ENCODE data around the gene TRAM1L1. TPM values are rescaled to one million over a fixed set of nuclear protein-coding genes. Genes with fewer than 3 reads are reported as not detected.
A peak's percentile ranks its signal among the peaks of the same experiment; 100 is the strongest.

The TRAM1L1 gene
- total RNA-seq: 5.8 TPM

DNA sequence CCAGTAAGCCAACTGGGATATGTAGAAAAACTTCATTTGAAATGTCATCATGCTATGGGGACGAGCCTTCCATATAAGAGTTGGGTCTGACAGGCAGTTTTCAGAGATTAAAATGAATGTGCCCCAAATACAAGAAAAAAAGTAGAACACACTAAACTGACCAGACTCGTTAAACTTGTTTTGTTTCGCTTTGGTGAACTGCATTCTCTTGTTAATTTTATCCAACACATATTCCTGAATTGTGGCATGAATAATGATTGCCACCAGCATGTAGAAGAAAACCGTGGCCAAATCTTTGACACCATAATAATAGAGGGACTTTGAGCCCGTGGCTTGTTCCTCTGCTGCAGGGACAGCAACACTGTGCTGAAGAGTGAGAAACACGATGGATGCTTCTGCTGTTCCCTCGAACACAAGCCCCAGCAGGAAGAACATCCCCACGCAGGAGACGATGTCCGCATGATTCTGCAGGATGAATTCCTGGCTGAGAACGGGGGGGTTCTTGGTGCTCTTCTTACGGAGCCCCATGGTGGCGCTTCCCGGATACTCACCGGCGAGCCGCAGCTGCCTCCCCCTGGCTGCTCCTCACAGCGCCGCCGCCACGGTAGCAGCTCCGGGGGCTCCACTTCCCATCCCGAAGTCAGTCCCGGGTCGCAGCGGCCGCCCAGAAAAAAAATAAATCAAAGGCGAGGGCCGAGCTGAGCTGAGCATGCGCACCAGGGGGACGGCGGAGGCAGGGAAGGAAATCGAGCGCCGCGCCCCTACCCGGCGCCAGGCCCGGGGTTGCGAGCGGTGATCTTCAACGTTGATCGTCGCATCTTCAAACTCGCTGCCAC lies at the start of gene TRAM1L1:
TRAM1L1 (minus strand) TSS at position 711 of the 836 bp plus-strand sequence; CDS start at position 528, 183 bp downstream.
- peak; percentile 94 for DNase-seq

DNA sequence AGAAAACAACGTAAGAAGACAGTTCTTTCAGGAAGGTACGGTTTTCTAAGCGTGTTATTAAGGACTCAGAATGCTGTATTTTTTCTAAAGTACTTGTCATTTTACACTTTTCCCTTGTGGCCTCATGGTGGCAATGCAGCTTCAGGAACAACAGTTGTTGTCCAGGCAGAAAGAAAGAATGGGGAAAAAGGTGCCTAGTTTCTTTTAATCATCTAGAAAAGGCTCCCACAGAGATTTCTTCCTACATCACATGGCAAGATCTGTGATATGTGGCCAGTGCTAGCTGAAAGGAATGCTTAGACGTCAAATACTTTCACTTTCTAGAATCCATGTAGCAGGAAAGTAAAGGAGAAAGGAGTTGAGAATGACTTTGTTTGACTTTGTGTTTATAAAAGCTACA lies 49.0 kb upstream of the TRAM1L1 start:
- DNase-seq: peak; percentile 69

DNA sequence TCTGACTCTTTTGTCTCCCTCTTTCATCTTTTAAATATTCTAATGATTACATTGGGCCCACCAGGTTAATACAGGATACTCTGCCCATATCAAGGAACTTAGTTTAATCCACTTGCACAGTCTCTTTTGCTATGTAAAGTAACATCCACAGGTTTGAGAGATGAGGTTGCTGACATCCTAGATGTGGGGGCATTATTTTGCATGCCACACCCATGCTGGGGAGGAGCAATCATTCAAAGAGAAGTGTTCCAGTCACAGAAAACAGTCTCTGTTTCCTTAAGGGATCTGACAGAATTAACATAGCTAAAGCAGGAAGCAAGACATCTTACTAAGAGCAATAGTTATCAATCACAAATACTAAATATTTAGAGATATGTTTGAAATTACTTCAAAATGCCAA lies 11.5 kb upstream of the TRAM1L1 start:
- DNase-seq: no peak

DNA sequence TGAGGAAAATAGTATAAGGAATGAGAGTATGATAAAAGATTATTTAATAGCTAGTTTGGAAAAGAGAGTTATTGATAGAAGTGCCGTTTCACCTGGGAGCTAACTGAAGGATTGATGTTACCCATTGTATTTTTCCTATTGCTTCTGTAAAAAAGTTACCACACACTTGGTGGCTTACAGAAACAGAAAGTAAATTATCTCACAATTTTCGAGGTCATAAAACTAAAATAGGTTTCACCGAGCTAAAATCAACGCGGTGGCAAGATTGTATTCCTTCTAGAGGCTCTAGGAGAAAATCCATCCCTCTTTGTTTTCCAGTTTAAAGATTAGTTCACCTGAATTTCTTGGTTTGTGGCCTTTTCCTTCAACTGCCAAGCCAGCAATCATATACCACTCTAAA lies 11.1 kb upstream of the TRAM1L1 start:
- DNase-seq: no peak

DNA sequence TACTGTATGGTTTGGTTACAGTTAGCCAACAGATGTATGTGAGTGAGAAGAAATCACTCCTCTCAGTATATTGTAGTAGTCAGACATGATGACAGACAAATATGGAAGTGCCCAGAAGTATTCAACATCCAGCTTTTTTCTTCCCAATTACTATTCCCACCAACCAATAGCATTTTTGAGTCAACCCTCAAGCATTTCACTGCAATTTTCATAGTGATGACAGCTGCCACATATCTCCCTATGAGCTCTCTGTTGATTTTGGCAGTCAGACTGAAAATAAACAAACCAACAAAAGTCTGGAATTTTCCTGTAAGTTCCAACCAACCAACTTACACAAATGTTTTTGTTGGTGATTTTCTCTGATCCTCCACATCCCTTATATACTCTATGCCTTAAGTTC lies 8.2 kb upstream of the TRAM1L1 start:
- DNase-seq: no peak

DNA sequence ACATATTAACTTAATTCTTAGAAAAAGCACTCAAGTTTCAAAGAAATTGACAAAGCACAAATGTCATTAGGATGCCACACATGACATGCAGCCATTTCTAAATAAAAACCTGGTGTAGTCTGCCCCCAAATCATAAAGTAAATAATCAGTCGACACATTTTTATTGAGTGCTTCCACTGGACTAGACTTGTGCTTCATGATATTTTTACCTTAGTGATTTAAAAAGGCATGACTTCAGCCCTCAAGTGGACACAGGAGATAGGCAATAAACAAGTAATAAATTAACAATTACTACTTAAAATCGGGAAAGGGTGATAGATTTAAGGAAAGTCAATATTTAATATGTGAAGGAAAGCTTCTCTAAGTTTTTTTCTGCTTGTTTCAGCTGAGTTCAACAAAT lies 7.6 kb downstream of the TRAM1L1 start:
- no peak for DNase-seq

DNA sequence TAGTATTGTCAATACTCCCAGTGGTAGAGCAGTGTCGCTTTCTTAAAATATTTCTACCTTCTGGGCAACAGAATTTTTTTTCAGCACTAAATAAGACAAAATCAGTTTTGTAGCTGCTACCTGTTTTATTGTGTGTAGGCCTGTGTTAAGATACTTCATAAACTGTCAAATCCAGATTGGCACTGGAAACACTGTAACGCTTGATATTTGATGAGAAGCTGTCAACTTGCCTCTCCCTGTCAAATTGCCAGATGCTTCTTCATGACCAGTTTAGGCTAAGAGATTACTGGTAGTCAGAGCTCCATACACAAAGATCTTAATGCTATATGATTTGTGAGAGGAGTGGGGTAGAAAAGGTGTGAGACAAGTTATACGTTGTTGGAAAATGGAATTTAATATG lies 17.3 kb downstream of the TRAM1L1 start:
- no peak for DNase-seq

DNA sequence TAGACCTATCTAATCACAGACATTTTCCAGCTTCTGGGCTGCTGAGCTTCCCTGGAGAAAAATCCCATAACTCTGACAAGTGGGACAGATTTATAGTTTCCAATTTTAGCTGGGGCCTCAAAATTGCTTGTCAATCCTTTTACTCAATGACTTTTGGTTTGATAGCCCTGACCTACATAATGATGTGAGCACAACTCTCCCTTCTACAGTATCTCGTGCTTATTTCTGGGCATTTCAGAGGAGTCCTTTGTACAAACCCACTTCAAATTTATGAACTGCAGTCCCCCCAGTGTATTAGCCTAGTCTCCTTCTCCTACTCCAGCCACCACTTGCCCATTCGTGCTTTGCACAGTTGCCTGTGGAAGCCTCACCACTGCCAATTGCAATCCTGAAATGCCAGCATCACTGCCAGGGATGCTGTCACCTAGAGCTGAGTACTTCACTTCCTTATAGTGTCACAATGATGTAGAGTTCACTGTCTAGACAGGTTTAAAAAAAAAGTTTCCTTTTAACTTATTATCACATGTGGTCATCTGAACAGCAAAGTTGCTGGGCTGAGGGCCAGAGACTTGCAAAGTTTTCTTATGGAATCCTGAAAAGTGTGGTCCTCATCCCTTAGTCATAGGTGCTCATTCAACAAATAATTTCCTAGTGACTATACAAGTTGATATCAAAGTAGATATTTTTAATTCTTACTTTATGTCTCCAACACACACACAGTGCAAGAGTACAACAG lies 21.2 kb downstream of the TRAM1L1 start:
- no peak for DNase-seq

DNA sequence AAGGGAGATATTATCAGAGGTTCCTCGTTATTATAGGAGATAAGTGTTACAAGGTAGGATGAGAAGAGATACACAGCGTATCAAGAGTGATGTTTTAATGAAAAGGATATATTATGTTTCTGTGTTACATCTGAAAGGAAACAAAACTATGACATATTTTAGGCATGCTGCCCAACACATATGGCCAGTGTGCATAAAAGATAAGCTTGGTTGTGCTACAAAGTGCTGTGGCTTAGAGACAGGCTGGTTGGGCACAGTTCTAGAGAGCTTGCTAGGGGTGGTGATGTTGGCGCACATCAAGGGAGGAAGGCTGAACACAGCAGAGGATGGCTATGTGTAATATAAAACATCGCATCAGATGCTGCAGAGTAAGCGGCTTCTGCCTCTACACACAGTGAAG lies 42.4 kb downstream of the TRAM1L1 start:
- DNase-seq: no peak

Data from tongue (tissue), 2 donors.